ENCODE measurements around the gene ANKRD39.

The ANKRD39 gene

GRCh38 chr2:96826546-96827278 is 31.1 kb downstream of the ANKRD39 start:
- DNase-seq (ENCODE audit: low spot score): no peak

- DNase-seq (ENCODE audit: low spot score): no peak
These were observed 32.8 kb downstream of the ANKRD39 start for GRCh38 chr2:96825057-96825456.

- no peak for DNase-seq (ENCODE audit: low spot score)
These were observed 33.5 kb downstream of the ANKRD39 start for GRCh38 chr2:96824079-96824870.

GRCh38 chr2:96823198-96823597 is 34.6 kb downstream of the ANKRD39 start:
- DNase-seq (ENCODE audit: low spot score): no peak

- no peak for DNase-seq (ENCODE audit: low spot score)
These were observed 35.0 kb downstream of the ANKRD39 start for GRCh38 chr2:96822786-96823185.

- DNase-seq (ENCODE audit: low spot score): no peak
These were observed 36.6 kb downstream of the ANKRD39 start for GRCh38 chr2:96821113-96821675.

- DNase-seq (ENCODE audit: low spot score): no peak
These were observed 37.8 kb downstream of the ANKRD39 start for GRCh38 chr2:96819876-96820511.

GRCh38 chr2:96819128-96819875 is 38.5 kb downstream of the ANKRD39 start:
- no peak for DNase-seq (ENCODE audit: low spot score)

GRCh38 chr2:96817882-96818281 is 39.9 kb downstream of the ANKRD39 start:
- DNase-seq (ENCODE audit: low spot score): no peak

- DNase-seq (ENCODE audit: low spot score): peak; percentile 36
These were observed 40.7 kb downstream of the ANKRD39 start for GRCh38 chr2:96816836-96817702.

- peak; percentile 97 for DNase-seq (ENCODE audit: low spot score)
These were observed 41.5 kb downstream of the ANKRD39 start, which contains the start of gene CNNM3 for GRCh38 chr2:96816127-96816835. Gene CNNM3 (plus strand): TSS chr2:96816268. CDS start chr2:96816278, 10 bp downstream.

- DNase-seq (ENCODE audit: low spot score): no peak
These were observed 42.3 kb downstream of the ANKRD39 start for GRCh38 chr2:96815326-96816126.

GRCh38 chr2:96813656-96814055 is 44.2 kb downstream of the ANKRD39 start:
- DNase-seq (ENCODE audit: low spot score): no peak

GRCh38 chr2:96811917-96812316 is 45.9 kb downstream of the ANKRD39 start:
- DNase-seq (ENCODE audit: low spot score): no peak

- DNase-seq (ENCODE audit: low spot score): no peak
These were observed 47.0 kb downstream of the ANKRD39 start for GRCh38 chr2:96810783-96811192.

- DNase-seq (ENCODE audit: low spot score): no peak
These were observed 47.6 kb downstream of the ANKRD39 start for GRCh38 chr2:96809951-96810782.

- no peak for DNase-seq (ENCODE audit: low spot score)
These were observed 48.5 kb downstream of the ANKRD39 start for GRCh38 chr2:96809216-96809882.
